DOHH2 (cell line): ENCODE results near the gene KCNIP4.

ENCODE experiments used
- H3F3A ChIP-seq: fragments of 200-600 bp; sonication (generic), shearing (Covaris generic); 2 replicates; pipeline ENCODE4 v1.6.0; 2016; ENCODE audit warnings: antibody characterized with exemption, mild to moderate bottlenecking; ENCODE audit not compliant: control insufficient read depth, insufficient read depth
- H3K27ac ChIP-seq: fragments of 200-600 bp; sonication (generic); 2 replicates; pipeline ENCODE4 v1.5.1; 2014; ENCODE audit warnings: low read depth, mild to moderate bottlenecking, low read length, moderate library complexity
- H3K27me3 ChIP-seq: fragments of 200-600 bp; sonication (generic); 2 replicates; pipeline ENCODE4 v1.6.1; 2014; ENCODE audit warnings: mild to moderate bottlenecking, low read length, mixed read lengths; ENCODE audit not compliant: control insufficient read depth
- H3K36me3 ChIP-seq: fragments of 200-600 bp; sonication (generic); 2 replicates; pipeline ENCODE4 v1.6.1; 2014; ENCODE audit warnings: mild to moderate bottlenecking, low read length, moderate library complexity, mixed read lengths; ENCODE audit not compliant: control insufficient read depth
- H3K4me1 ChIP-seq: fragments of 200-600 bp; sonication (generic); 2 replicates; pipeline ENCODE4 v1.6.1; 2014; ENCODE audit warnings: mild to moderate bottlenecking, low read length, mixed read lengths; ENCODE audit not compliant: control insufficient read depth
- H3K4me2 ChIP-seq: fragments of 200-600 bp; sonication (generic); 2 replicates; pipeline ENCODE4 v1.6.0; 2014; ENCODE audit warnings: mild to moderate bottlenecking, low read length, moderate library complexity
- H3K4me3 ChIP-seq: fragments of 200-600 bp; sonication (generic); 2 replicates; pipeline ENCODE4 v1.5.1; 2014; ENCODE audit warnings: mild to moderate bottlenecking, low read length, mixed read lengths
- H3K79me2 ChIP-seq: fragments of 200-600 bp; sonication (generic); 2 replicates; pipeline ENCODE4 v1.6.1; 2014; ENCODE audit warnings: mild to moderate bottlenecking, low read length, mixed read lengths; ENCODE audit not compliant: control insufficient read depth
- H3K9me2 ChIP-seq: fragments of 200-600 bp; sonication (generic); replicated peaks from 2 replicates; pipeline ENCODE4 v1.6.1; 2014; ENCODE audit warnings: mild to moderate bottlenecking, low read length, mixed read lengths; ENCODE audit not compliant: control insufficient read depth
- H3K9me3 ChIP-seq: fragments of 200-600 bp; sonication (generic); 2 replicates; pipeline ENCODE4 v1.6.1; 2014; ENCODE audit warnings: antibody characterized with exemption, low read length, mixed read lengths; ENCODE audit not compliant: control insufficient read depth, insufficient read depth
- H4K20me1 ChIP-seq: fragments of 200-600 bp; sonication (generic); 2 replicates; pipeline ENCODE4 v1.6.0; 2014; ENCODE audit warnings: low read depth, mild to moderate bottlenecking, antibody characterized with exemption, low read length, moderate library complexity; ENCODE audit not compliant: control insufficient read depth, insufficient read depth
- EZH2phosphoT487 ChIP-seq: fragments of 200-600 bp; sonication (generic); IDR thresholded peaks from 2 replicates; pipeline ENCODE4 v1.6.1; 2017; ENCODE audit warnings: borderline replicate concordance, mild to moderate bottlenecking, antibody characterized with exemption, low read length, moderate library complexity, mixed read lengths
- TF ChIP-seq, protein P1 (sequence below): fragments of 200-600 bp; sonication (generic); IDR thresholded peaks from one replicate; pipeline ENCODE4 v1.5.1; 2014; ENCODE audit warnings: antibody characterized with exemption, mild to moderate bottlenecking, low read depth, low read length; ENCODE audit not compliant: poor library complexity, severe bottlenecking

The KCNIP4 gene

DNA sequence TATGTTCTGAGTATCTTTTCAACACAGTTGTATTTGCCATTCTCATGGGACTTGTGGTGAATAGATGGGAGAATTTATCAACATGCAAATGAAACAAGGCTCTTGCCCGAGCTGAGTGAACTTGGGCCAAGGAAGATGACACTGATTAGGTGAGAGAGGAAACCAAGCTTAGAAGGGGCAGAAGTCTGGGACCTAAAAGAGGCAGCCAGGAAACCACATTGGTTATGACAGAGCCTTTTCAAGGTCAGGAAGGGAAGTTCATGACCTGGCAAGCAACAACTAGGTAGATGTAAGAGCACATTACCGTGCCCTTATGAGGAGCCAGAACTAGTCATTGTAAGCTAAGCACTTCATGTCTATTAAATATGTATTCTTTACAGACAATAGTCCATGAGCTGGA, 658.0 kb downstream of the KCNIP4 start:
- no peaks in the 10 kb centered on the region for H4K20me1 ChIP-seq
- no peaks in the 10 kb centered on the region for H3K27me3 ChIP-seq
- H3K4me3 ChIP-seq = no peak overlapping the region

DNA sequence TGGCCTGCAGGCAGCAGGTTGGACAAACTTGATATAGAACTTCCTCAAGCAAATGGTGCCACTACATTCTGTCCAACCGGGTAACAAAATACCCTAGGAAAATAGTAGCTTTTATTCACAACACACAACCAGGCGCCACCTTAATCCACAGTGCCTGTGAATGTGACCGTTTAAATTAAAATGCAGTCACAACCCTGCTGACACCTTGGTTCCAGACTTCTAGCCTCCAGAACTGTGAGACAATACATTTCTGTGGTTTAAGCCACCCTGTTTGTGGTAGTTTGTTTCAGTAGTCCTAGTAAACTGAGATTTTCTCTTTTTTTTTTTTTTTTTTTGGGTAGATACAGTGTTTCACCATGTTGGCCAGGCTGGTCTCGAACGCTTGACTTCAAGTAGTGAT, 672.5 kb downstream of the KCNIP4 start:
- Histone ChIP-seq H3K9me3 (no peaks in the 10 kb centered on the region), H3K4me1 (no peaks in the 10 kb centered on the region)
- TF ChIP-seq, protein P1, sequence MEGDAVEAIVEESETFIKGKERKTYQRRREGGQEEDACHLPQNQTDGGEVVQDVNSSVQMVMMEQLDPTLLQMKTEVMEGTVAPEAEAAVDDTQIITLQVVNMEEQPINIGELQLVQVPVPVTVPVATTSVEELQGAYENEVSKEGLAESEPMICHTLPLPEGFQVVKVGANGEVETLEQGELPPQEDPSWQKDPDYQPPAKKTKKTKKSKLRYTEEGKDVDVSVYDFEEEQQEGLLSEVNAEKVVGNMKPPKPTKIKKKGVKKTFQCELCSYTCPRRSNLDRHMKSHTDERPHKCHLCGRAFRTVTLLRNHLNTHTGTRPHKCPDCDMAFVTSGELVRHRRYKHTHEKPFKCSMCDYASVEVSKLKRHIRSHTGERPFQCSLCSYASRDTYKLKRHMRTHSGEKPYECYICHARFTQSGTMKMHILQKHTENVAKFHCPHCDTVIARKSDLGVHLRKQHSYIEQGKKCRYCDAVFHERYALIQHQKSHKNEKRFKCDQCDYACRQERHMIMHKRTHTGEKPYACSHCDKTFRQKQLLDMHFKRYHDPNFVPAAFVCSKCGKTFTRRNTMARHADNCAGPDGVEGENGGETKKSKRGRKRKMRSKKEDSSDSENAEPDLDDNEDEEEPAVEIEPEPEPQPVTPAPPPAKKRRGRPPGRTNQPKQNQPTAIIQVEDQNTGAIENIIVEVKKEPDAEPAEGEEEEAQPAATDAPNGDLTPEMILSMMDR = no peak
- no peak for TF ChIP-seq EZH2phosphoT487

More for the DNA sequence above, 658.0 kb downstream of the KCNIP4 start:
- H3K79me2 ChIP-seq = no peaks in the 10 kb centered on the region
- H3K27ac ChIP-seq = no peak overlapping the region
- H3F3A ChIP-seq = no peaks in the 10 kb centered on the region
- H3K36me3 ChIP-seq = no peaks in the 10 kb centered on the region
- H3K4me2 ChIP-seq = no peak overlapping the region
- no peaks in the 10 kb centered on the region for H3K9me2 ChIP-seq
- H3K9me3 ChIP-seq = no peaks in the 10 kb centered on the region
- 0 out of 2 replicates have a peak, but pooled peaks cover 3% of the 10 kb centered on the region for H3K4me1 ChIP-seq
- TF ChIP-seq EZH2phosphoT487 = no peak
- TF ChIP-seq, protein P1 = no peak

DNA sequence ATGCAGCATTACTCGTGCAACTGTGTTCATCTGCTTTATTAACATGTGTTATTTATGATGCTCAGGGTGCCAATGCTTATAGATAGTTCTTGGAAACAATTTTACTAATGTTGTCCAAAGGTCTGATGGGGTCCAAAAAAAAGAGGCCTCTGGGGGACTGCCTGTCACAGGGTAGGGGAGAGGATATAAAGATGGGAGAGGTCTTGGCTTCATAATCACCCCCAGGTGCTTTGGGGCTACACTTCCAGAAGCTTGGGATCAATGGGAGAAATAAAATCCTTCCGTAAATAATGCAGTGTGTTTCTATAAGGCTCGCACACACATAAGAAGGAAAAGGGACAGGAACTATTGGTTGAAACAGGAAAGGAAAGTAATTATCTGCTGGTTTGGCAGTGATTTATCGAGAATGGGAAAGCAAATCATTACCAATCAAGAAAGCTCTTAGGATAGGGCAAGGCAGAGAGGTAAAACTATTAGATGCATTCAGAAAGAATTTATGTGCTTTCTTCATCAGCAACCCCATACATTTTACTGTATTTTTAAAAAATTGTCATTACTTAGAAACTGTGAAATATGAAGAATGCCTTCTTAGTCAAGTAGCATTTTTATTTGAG, 677.0 kb downstream of the KCNIP4 start:
- no peak overlapping the region for H3K4me3 ChIP-seq
- H3K4me1 ChIP-seq = no peaks in the 10 kb centered on the region
- H3F3A ChIP-seq = no peaks in the 10 kb centered on the region
- no peak overlapping the region for H3K27ac ChIP-seq
- H3K36me3 ChIP-seq = no peaks in the 10 kb centered on the region
- H3K4me2 ChIP-seq = no peak overlapping the region
- H4K20me1 ChIP-seq = no peaks in the 10 kb centered on the region
- no peaks in the 10 kb centered on the region for H3K27me3 ChIP-seq
- TF ChIP-seq, protein P1 = no peak
- TF ChIP-seq EZH2phosphoT487 = no peak
- H3K79me2 ChIP-seq = no peaks in the 10 kb centered on the region
- H3K9me2 ChIP-seq = no peaks in the 10 kb centered on the region
- H3K9me3 ChIP-seq = no peaks in the 10 kb centered on the region

More for the DNA sequence above, 672.5 kb downstream of the KCNIP4 start:
- H3K4me3 ChIP-seq = no peak overlapping the region
- no peaks in the 10 kb centered on the region for H3K9me2 ChIP-seq
- no peak overlapping the region for H3K27ac ChIP-seq
- H3K79me2 ChIP-seq = no peaks in the 10 kb centered on the region
- no peaks in the 10 kb centered on the region for H3K27me3 ChIP-seq
- H3K36me3 ChIP-seq = no peaks in the 10 kb centered on the region
- no peak overlapping the region for H3K4me2 ChIP-seq
- no peaks in the 10 kb centered on the region for H3F3A ChIP-seq
- H4K20me1 ChIP-seq = no peaks in the 10 kb centered on the region
